Measurements from ENCODE around the gene DUSP10.

Gene DUSP10

DNA sequence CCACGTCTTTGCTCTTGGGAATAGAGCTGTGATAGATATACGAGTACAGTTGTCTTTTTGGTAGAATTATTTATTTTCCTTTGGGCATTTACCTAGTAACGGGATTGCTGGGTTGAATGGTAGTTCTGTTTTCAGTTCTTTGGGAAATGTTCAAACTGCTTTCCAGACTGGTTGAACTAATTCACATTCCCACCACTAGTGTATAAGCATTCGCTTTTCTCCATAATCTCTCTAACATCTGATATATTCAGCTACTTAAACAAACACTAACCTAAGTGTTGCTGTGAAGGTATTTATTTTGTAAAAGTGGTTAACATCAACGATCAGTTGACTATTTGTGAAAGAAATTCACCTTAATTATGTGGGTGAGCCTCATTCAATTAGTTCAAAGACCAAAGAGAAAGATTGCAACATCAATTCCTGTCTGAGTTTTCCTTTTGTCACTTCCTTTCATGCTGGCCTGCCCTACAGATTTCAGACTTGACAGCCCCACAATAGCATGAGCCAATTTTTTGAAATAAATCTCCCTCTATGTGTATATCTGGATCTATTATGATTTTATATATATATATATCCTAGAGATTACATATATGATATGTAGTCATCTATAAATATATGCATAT is 26.7 kb upstream of the DUSP10 start:
- in situ Hi-C loops (cut with MboI; ENCODE audit: low pct_unique_long_range_greater_than_20kb, low sequenced_read_pairs, unreplicated experiment), result no loop called here
- TF ChIP-seq, protein P1, sequence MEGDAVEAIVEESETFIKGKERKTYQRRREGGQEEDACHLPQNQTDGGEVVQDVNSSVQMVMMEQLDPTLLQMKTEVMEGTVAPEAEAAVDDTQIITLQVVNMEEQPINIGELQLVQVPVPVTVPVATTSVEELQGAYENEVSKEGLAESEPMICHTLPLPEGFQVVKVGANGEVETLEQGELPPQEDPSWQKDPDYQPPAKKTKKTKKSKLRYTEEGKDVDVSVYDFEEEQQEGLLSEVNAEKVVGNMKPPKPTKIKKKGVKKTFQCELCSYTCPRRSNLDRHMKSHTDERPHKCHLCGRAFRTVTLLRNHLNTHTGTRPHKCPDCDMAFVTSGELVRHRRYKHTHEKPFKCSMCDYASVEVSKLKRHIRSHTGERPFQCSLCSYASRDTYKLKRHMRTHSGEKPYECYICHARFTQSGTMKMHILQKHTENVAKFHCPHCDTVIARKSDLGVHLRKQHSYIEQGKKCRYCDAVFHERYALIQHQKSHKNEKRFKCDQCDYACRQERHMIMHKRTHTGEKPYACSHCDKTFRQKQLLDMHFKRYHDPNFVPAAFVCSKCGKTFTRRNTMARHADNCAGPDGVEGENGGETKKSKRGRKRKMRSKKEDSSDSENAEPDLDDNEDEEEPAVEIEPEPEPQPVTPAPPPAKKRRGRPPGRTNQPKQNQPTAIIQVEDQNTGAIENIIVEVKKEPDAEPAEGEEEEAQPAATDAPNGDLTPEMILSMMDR (IDR thresholded peaks at IDR 0.05; ENCODE audit: extremely low read depth, insufficient read depth, missing control alignments), result no peak
- no peak for DNase-seq (ENCODE audit: low spot score)

GRCh38 chr1:221766210-221766609 is 24.3 kb upstream of the DUSP10 start:
- no peak for DNase-seq (ENCODE audit: low spot score)
- in situ Hi-C loops (cut with MboI; ENCODE audit: low pct_unique_long_range_greater_than_20kb, low sequenced_read_pairs, unreplicated experiment), result no loop called here
- TF ChIP-seq, protein P1 (IDR thresholded peaks at IDR 0.05; ENCODE audit: extremely low read depth, insufficient read depth, missing control alignments), result no peak

DNA sequence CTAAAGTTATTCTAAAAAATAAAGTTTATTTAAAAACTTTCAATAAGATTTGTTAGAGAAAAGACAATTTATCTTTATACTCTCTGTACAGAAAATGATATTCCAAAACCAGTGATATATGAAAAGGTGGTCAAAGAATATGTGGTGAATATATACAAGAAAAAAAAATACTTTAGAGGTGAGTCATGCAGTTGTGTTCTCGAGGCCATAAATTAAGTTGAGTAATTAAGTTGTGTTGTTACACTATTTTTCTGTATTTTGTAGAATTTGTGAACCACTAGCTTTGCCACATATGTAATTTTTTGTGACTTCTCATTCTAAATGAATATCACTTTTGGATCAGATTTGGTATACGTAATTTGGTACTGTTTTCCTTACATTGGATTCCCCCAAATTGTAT is 23.6 kb upstream of the DUSP10 start:
- TF ChIP-seq, protein P1 (IDR thresholded peaks at IDR 0.05; ENCODE audit: extremely low read depth, insufficient read depth, missing control alignments), result no peak
- DNase-seq (ENCODE audit: low spot score), result no peak
- in situ Hi-C loops (cut with MboI; ENCODE audit: low pct_unique_long_range_greater_than_20kb, low sequenced_read_pairs, unreplicated experiment), result no loop called here

GRCh38 chr1:221762121-221762520 is 20.2 kb upstream of the DUSP10 start:
- TF ChIP-seq, protein P1 (IDR thresholded peaks at IDR 0.05; ENCODE audit: extremely low read depth, insufficient read depth, missing control alignments), result no peak
- DNase-seq (ENCODE audit: low spot score), result no peak
- in situ Hi-C loops (cut with MboI; ENCODE audit: low pct_unique_long_range_greater_than_20kb, low sequenced_read_pairs, unreplicated experiment), result no loop called here

DNA sequence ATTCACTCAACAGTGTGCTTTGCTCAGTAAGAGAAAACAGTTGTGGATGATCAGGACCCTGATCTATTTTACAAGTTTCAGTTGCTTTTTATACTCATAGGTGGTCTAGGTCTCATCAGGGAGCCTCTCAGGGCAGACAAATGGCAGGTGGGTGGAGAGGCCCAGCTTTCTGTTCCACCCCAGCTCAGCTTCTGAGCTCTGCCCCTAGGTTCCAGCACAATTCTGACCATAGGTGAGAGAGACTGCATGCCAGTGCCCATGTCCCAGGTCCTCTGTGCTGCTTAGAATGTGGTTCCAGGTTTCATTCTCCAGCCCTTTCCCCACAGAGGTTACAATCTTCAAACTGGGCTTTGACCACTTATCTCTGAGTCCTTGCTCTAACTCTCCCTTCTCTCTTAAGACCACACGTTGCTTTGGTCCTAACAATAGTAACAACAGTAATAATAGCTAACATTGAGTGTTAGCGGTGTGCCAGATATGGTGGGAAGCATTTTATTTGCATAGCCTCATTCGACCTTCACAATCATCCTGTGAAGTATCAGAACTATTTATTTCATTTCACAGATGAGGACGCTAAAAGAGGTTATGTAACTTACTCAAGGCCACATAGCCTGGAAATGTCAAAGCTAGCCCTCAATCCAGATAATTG is 19.6 kb upstream of the DUSP10 start:
- in situ Hi-C loops (cut with MboI; ENCODE audit: low pct_unique_long_range_greater_than_20kb, low sequenced_read_pairs, unreplicated experiment), result no loop called here
- TF ChIP-seq, protein P1 (IDR thresholded peaks at IDR 0.05; ENCODE audit: extremely low read depth, insufficient read depth, missing control alignments), result no peak
- peak; percentile 29 for DNase-seq (ENCODE audit: low spot score)

DNA sequence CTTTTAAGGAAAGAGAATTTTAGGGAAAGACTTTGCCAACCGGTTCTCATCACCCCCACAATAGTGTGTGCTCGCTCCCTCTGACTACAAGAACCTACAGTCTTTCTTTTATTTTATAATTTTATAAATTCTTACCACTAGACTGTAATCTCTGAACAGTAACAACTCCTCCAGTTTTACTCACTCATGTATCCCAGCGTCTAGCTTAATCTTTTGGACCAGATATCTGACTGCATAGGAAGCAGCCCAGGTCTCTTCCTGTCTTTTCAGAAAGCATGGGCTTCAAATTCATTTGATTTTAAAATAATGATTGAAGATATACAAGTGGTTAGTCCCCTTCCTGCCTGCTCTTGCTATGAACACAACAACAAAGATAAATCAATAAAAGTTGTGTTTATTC is 19.0 kb upstream of the DUSP10 start:
- TF ChIP-seq, protein P1 (IDR thresholded peaks at IDR 0.05; ENCODE audit: extremely low read depth, insufficient read depth, missing control alignments), result no peak
- in situ Hi-C loops (cut with MboI; ENCODE audit: low pct_unique_long_range_greater_than_20kb, low sequenced_read_pairs, unreplicated experiment), result no loop called here
- DNase-seq (ENCODE audit: low spot score), result no peak
